ENCODE measurements around the gene FTO. TPM values are rescaled to one million over a fixed set of nuclear protein-coding genes. Genes with fewer than 3 reads are reported as not detected.

FTO gene
- total and polyA plus RNA-seq, 2 of the 8 experiments (the other 6 are each of a cell fraction or from before 2014, with no cell fraction given): 34.5 to 59.8 TPM

GRCh38 chr16:53812914-53813313, 109.0 kb downstream of the FTO start:
- Histone ChIP-seq H3K9ac (replicated peaks in 1 of 4; ENCODE audit: extremely low read depth in 1 of 4, low read depth in 3 of 4, low read length in 3 of 4) (no peak overlapping the region), H3K27ac (ENCODE audit: low read depth, low read length) (no peak overlapping the region), H3K79me2 (ENCODE audit: control insufficient read depth in 1 of 2, insufficient read depth in 2 of 2, low read length in 2 of 2) (no peaks in the 10 kb centered on the region), H3K56ac (replicated peaks; ENCODE audit: insufficient read length, low read depth, low read length) (no peak overlapping the region), H3K79me1 (ENCODE audit: low read depth, low read length) (no peaks in the 10 kb centered on the region), H4K5ac (ENCODE audit: insufficient read length, low read depth, low read length) (no peak overlapping the region), H4K20me1 (replicated peaks in 1 of 2; ENCODE audit: control insufficient read depth in 1 of 2, insufficient read depth in 2 of 2, low read length in 2 of 2) (no peaks in the 10 kb centered on the region), H2BK12ac (ENCODE audit: low read depth, low read length) (no peak overlapping the region), H2AFZ (ENCODE audit: low read length) (no peak overlapping the region), H3K9me3 (ENCODE audit: insufficient read depth in 2 of 2, low read depth in 1 of 2, low read length in 1 of 2) (no peaks in the 10 kb centered on the region), H3K14ac (ENCODE audit: insufficient read length) (no peak overlapping the region), H3K27me3 (replicated peaks in 1 of 4; ENCODE audit: control insufficient read depth in 3 of 4, extremely low read depth in 1 of 4, insufficient read depth in 3 of 4, low read length in 3 of 4) (no peaks in the 10 kb centered on the region), H3K4me1 (replicated peaks in 1 of 4; ENCODE audit: control insufficient read depth in 3 of 4, insufficient read depth in 4 of 4, low read length in 3 of 4) (peaks cover 0 to 2% (median 0%) of the 10 kb centered on the region in 4 experiments; a peak in 1 of 7 replicates), H3K18ac (ENCODE audit: extremely low read depth, low read length) (no peak overlapping the region), H3K4ac (replicated peaks; ENCODE audit: insufficient read length, low read depth, low read length) (no peak overlapping the region), H2BK20ac (ENCODE audit: low read length) (no peak overlapping the region), H3K23ac (ENCODE audit: insufficient read length) (no peak overlapping the region), H2BK120ac (replicated peaks; ENCODE audit: low read depth, low read length) (no peak overlapping the region), H4K8ac (ENCODE audit: extremely low read depth, insufficient read depth, low read length) (no peak overlapping the region), H3K4me2 (ENCODE audit: insufficient read depth in 1 of 2, low read depth in 2 of 2, low read length in 2 of 2) (no peak overlapping the region), H4K91ac (replicated peaks; ENCODE audit: insufficient read length, low read length) (no peak overlapping the region), H2BK5ac (ENCODE audit: low read depth, low read length) (no peak overlapping the region), H2AK5ac (ENCODE audit: low read depth, low read length) (no peak overlapping the region), H3K23me2 (ENCODE audit: low read depth, low read length) (no peaks in the 10 kb centered on the region), H3K4me3 (ENCODE audit: extremely low read depth in 1 of 4, insufficient read depth in 2 of 4, low read depth in 3 of 4, low read length in 4 of 4) (no peak overlapping the region), H3K36me3 (ENCODE audit: control insufficient read depth in 2 of 4, insufficient read depth in 4 of 4, low read length in 3 of 4) (no peaks in the 10 kb centered on the region), H2BK15ac (ENCODE audit: low read length) (no peak overlapping the region)
- no peak for DNase-seq (ENCODE audit: low read depth in 1 of 2, low spot score in 2 of 2)
- ChIA-PET POLR2A (ENCODE audit: partially characterized antibody) (no interaction called here), CTCF (ENCODE audit: partially characterized antibody) (interaction anchor here (0.6 to 1.2 kb wide), 2 partner anchors 7 to 10 kb away, joined by 4 read pairs; no protein-coding TSS in a partner anchor)
- no peak for FAIRE-seq
- TF ChIP-seq NANOG (IDR thresholded peaks at IDR 0.05; ENCODE audit: insufficient read depth, low read depth, low read length, poor library complexity, severe bottlenecking) (no peak), SP2 (IDR thresholded peaks at IDR 0.05; ENCODE audit: low read length) (no peak), SIN3A (conservative IDR thresholded peaks at IDR 0.05 in 1 of 2, IDR thresholded peaks at IDR 0.05 in 1 of 2; ENCODE audit: low read depth in 1 of 2, low read length in 2 of 2) (no peak), SAP30 (IDR thresholded peaks at IDR 0.05; ENCODE audit: insufficient read depth, insufficient replicate concordance, low read length) (no peak), RFX5 (IDR thresholded peaks at IDR 0.05; ENCODE audit: borderline replicate concordance, low read depth, low read length) (no peak), EP300 (IDR thresholded peaks at IDR 0.05; ENCODE audit: borderline replicate concordance in 1 of 2, low read depth in 2 of 2, low read length in 2 of 2) (no peak), TAF7 (optimal IDR thresholded peaks at IDR 0.05; ENCODE audit: borderline replicate concordance, low read depth, low read length) (no peak), KDM5A (IDR thresholded peaks at IDR 0.05; ENCODE audit: low read length) (no peak), CBX5 (IDR thresholded peaks at IDR 0.05; ENCODE audit: low read depth, low read length) (no peak)
- 94% methylated on average over 2 of the region's 2 CpGs; no CpG with 5 or more reads in 1 of the 2 experiments for WGBS, 2 experiments (ENCODE audit: extremely low coverage in 1 of 2, insufficient coverage in 1 of 2, insufficient read length in 1 of 2, insufficient replicate concordance in 2 of 2, low coverage in 1 of 2, low lambda C conversion rate in 2 of 2, missing lambda C conversion rate in 1 of 2)

All from H1 (cell line).